Measurements from ENCODE around the gene ADGRB3. TPM values are rescaled to one million over a fixed set of nuclear protein-coding genes. Genes with fewer than 3 reads are reported as not detected.

Gene ADGRB3
- total and polyA plus RNA-seq, 10 of the 15 experiments (the other 5 are each of a cell fraction or from before 2014, with no cell fraction given): 0.03 to 0.06 TPM; not detected in 8

DNA sequence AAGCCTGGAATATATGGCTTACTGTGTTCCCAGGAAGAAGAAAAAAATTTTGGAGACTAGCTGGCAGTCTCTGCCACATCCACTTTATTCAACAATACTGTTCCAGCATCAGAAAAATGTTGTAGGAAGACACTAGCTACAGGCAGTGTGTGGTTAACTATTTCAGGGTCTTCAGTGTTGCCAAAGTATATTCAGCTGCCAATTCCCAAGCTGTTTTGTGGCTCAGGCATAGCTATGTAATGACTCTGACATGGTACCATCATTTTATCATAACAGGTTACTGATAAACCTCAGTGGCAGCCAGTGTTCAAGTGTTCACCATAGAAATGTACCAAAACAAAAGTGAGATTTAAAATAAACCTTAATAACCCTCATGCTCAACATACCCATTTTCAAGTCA, 503.1 kb downstream of the ADGRB3 start:
- no peak overlapping the region for H3K4me2 ChIP-seq (ENCODE audit: control insufficient read depth, insufficient read depth)
- ChIA-PET RAD21 (ENCODE audit: unreplicated experiment) (no interaction called here), CTCF (no interaction called here), SMC1A (ENCODE audit: uncharacterized antibody, unreplicated experiment) (interaction anchor here (0.6 kb wide), 1 partner anchor 15 kb away, joined by 3 read pairs; no protein-coding TSS in a partner anchor), POLR2A (no interaction called here)
- no peaks in the 10 kb centered on the region for H4K20me1 ChIP-seq (ENCODE audit: control insufficient read depth, insufficient read depth)
- H3K27me3 ChIP-seq (replicated peaks in 1 of 2; ENCODE audit: control insufficient read depth in 2 of 2, insufficient read depth in 2 of 2, low read length in 1 of 2): no peaks in the 10 kb centered on the region
- intact Hi-C loops (cut with micrococcal nuclease; ENCODE audit: unreplicated experiment) (no loop called here), in situ Hi-C loops (cut with MboI) (no loop called here)
- H3K36me3 ChIP-seq (ENCODE audit: control insufficient read depth in 2 of 2, insufficient read depth in 2 of 2, low read length in 1 of 2): no peaks in the 10 kb centered on the region
- FAIRE-seq (no peak), ATAC-seq (no peak), DNase-seq (ENCODE audit: low read depth, low spot score) (no peak)
- H3K9me3 ChIP-seq (replicated peaks; ENCODE audit: control insufficient read depth, insufficient read depth, low read length): no peaks in the 10 kb centered on the region
- H3K4me1 ChIP-seq (ENCODE audit: control insufficient read depth, insufficient read depth, low read length): no peaks in the 10 kb centered on the region
- no peak overlapping the region for H2AFZ ChIP-seq (ENCODE audit: control insufficient read depth, low read depth, low read length)
- no TSS peak for BruUV-seq (replicated peaks)
- no peak overlapping the region for H3K27ac ChIP-seq (ENCODE audit: control insufficient read depth, insufficient read depth)
- no peaks in the 10 kb centered on the region for H3K79me2 ChIP-seq (ENCODE audit: control insufficient read depth, insufficient read depth, low read length)
- TF ChIP-seq SP1 (IDR thresholded peaks at IDR 0.05; ENCODE audit: low read depth, low read length) (no peak), MYB (IDR thresholded peaks at IDR 0.05; ENCODE audit: borderline replicate concordance, low read depth, low read length) (no peak), NR2C2 (IDR thresholded peaks at IDR 0.05; ENCODE audit: borderline replicate concordance, control insufficient read depth, insufficient read length, low read depth) (no peak), SMC3 (IDR thresholded peaks at IDR 0.05; ENCODE audit: borderline replicate concordance, low read length) (no peak), EGR1 (IDR thresholded peaks at IDR 0.05; ENCODE audit: borderline replicate concordance in 1 of 2, low read depth in 2 of 2, low read length in 2 of 2) (no peak), SMAD1 (IDR thresholded peaks at IDR 0.05; ENCODE audit: low read depth, partially characterized antibody) (no peak), SRF (IDR thresholded peaks at IDR 0.05; ENCODE audit: low read depth in 2 of 2, low read length in 2 of 2) (no peak), ZZZ3 (IDR thresholded peaks at IDR 0.05; ENCODE audit: control insufficient read depth, insufficient read length, low read depth) (no peak), MYC (IDR thresholded peaks at IDR 0.05; ENCODE audit: insufficient read depth, insufficient read length, insufficient replicate concordance, low read length, severe bottlenecking) (no peak), NR2F1 (conservative IDR thresholded peaks at IDR 0.05) (no peak), ZNF207 (IDR thresholded peaks at IDR 0.05; ENCODE audit: borderline replicate concordance) (no peak), SMAD5 (IDR thresholded peaks at IDR 0.05; ENCODE audit: low read depth) (no peak), EED (IDR thresholded peaks at IDR 0.05; ENCODE audit: low read depth) (no peak), ZSCAN29 (IDR thresholded peaks at IDR 0.05) (no peak), NFYA (IDR thresholded peaks at IDR 0.05; ENCODE audit: borderline replicate concordance, low read depth, low read length) (no peak), FOS (IDR thresholded peaks at IDR 0.05; ENCODE audit: borderline replicate concordance, extremely low read depth, insufficient read length) (no peak), ZBTB33 (IDR thresholded peaks at IDR 0.05) (no peak), POLR2A (IDR thresholded peaks at IDR 0.05; ENCODE audit: low read depth, low read length) (no peak)
- TF ChIP-seq, protein P1, sequence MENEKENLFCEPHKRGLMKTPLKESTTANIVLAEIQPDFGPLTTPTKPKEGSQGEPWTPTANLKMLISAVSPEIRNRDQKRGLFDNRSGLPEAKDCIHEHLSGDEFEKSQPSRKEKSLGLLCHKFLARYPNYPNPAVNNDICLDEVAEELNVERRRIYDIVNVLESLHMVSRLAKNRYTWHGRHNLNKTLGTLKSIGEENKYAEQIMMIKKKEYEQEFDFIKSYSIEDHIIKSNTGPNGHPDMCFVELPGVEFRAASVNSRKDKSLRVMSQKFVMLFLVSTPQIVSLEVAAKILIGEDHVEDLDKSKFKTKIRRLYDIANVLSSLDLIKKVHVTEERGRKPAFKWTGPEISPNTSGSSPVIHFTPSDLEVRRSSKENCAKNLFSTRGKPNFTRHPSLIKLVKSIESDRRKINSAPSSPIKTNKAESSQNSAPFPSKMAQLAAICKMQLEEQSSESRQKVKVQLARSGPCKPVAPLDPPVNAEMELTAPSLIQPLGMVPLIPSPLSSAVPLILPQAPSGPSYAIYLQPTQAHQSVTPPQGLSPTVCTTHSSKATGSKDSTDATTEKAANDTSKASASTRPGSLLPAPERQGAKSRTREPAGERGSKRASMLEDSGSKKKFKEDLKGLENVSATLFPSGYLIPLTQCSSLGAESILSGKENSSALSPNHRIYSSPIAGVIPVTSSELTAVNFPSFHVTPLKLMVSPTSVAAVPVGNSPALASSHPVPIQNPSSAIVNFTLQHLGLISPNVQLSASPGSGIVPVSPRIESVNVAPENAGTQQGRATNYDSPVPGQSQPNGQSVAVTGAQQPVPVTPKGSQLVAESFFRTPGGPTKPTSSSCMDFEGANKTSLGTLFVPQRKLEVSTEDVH (IDR thresholded peaks at IDR 0.05; ENCODE audit: low read depth, partially characterized antibody): no peak
- TF ChIP-seq, protein P2, sequence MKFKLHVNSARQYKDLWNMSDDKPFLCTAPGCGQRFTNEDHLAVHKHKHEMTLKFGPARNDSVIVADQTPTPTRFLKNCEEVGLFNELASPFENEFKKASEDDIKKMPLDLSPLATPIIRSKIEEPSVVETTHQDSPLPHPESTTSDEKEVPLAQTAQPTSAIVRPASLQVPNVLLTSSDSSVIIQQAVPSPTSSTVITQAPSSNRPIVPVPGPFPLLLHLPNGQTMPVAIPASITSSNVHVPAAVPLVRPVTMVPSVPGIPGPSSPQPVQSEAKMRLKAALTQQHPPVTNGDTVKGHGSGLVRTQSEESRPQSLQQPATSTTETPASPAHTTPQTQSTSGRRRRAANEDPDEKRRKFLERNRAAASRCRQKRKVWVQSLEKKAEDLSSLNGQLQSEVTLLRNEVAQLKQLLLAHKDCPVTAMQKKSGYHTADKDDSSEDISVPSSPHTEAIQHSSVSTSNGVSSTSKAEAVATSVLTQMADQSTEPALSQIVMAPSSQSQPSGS (IDR thresholded peaks at IDR 0.05; ENCODE audit: low read length): no peak
- no peak overlapping the region for H3K9ac ChIP-seq (ENCODE audit: control insufficient read depth, insufficient read depth, low read length)
- H3K4me3 ChIP-seq: no peak overlapping the region
